H1 (cell line): ENCODE results near the gene RHCG. TPM values are rescaled to one million over a fixed set of nuclear protein-coding genes. Genes with fewer than 3 reads are reported as not detected.

ENCODE experiments used
- CTCF ChIA-PET: fragments of 300-600 bp; sonication (Branson Sonifier 250); formaldehyde crosslinking; loops from one replicate; lab custom pipeline; 2021; ENCODE audit not compliant: partially characterized antibody; lab: Charles Lee
- POLR2A ChIA-PET: fragments of 300-600 bp; sonication (Branson Sonifier 250); formaldehyde crosslinking; loops from one replicate; lab custom pipeline; 2021; ENCODE audit warnings: inconsistent platforms; ENCODE audit not compliant: partially characterized antibody; lab: Charles Lee
- DNase-seq, 2 experiments: peaks; one replicate each; pipeline versions ENCODE4 v3.0.0 to v3.0.0-alpha.2; 2010 to 2022; ENCODE audit warnings: low spot score in 2 of 2, low read depth in 1 of 2, mixed read lengths in 1 of 2
- FAIRE-seq: peaks from 2 replicates; lab custom pipeline; 2011; peaks lifted over from hg19 to GRCh38; lab: Jason Lieb, UNC
- H2AFZ ChIP-seq: 2 replicates; pipeline ENCODE4 v1.8.1; 2012; ENCODE audit warnings: low read length, inconsistent platforms
- H2AK5ac ChIP-seq: 2 replicates; pipeline ENCODE4 v1.6.1; 2013; ENCODE audit warnings: low read depth, low read length
- H2BK120ac ChIP-seq: replicated peaks from 2 replicates; pipeline ENCODE3; 2013; ENCODE audit warnings: low read depth, low read length, inconsistent platforms
- H2BK12ac ChIP-seq: 2 replicates; pipeline ENCODE4 v1.6.1; 2013; ENCODE audit warnings: low read depth, low read length
- H2BK15ac ChIP-seq: 2 replicates; pipeline ENCODE4 v1.6.1; 2013; ENCODE audit warnings: low read length
- H2BK20ac ChIP-seq: 2 replicates; pipeline ENCODE4 v1.6.1; 2013; ENCODE audit warnings: low read length
- H2BK5ac ChIP-seq: 2 replicates; pipeline ENCODE4 v1.6.1; 2013; ENCODE audit warnings: low read depth, low read length
- H3K14ac ChIP-seq: 2 replicates; pipeline ENCODE4 v1.6.1; 2013; ENCODE audit warnings: inconsistent platforms; ENCODE audit not compliant: insufficient read length
- H3K18ac ChIP-seq: 2 replicates; pipeline ENCODE4 v1.6.1; 2013; ENCODE audit warnings: low read length; ENCODE audit errors: extremely low read depth
- H3K23ac ChIP-seq: 2 replicates; pipeline ENCODE4 v1.6.1; 2013; ENCODE audit warnings: inconsistent platforms; ENCODE audit not compliant: insufficient read length
- H3K23me2 ChIP-seq: 2 replicates; pipeline ENCODE4 v1.6.1; 2013; ENCODE audit warnings: low read depth, low read length
- H3K27ac ChIP-seq: 2 replicates; pipeline ENCODE4 v1.6.1; 2011; ENCODE audit warnings: low read depth, low read length, inconsistent platforms
- H3K27me3 ChIP-seq, 4 experiments: replicated peaks in 1 of 4; 1 replicate in 1 of 4; 2 replicates in 3 of 4; pipeline versions ENCODE4 v1.6.1 to v1.8.1; 2011 to 2013; ENCODE audit warnings: low read length in 3 of 4, mild to moderate bottlenecking in 3 of 4, inconsistent platforms in 2 of 4, mixed read lengths in 2 of 4, moderate library complexity in 1 of 4; ENCODE audit not compliant: control insufficient read depth in 3 of 4, insufficient read depth in 3 of 4; ENCODE audit errors: extremely low read depth in 1 of 4
- H3K36me3 ChIP-seq, 4 experiments: 2 replicates each; pipeline versions ENCODE4 v1.6.1 to v1.8.1; 2011 to 2013; ENCODE audit warnings: mild to moderate bottlenecking in 4 of 4, low read length in 3 of 4, moderate library complexity in 2 of 4, control low read depth in 1 of 4, inconsistent platforms in 1 of 4; ENCODE audit not compliant: insufficient read depth in 4 of 4, control insufficient read depth in 2 of 4
- H3K4ac ChIP-seq: replicated peaks from 2 replicates; pipeline ENCODE3; 2013; ENCODE audit warnings: low read length, low read depth, mixed read lengths, inconsistent platforms; ENCODE audit not compliant: insufficient read length
- H3K4me1 ChIP-seq, 4 experiments: replicated peaks in 1 of 4; 1 replicate in 1 of 4; 2 replicates in 3 of 4; pipeline versions ENCODE4 v1.6.1 to v1.8.1; 2011 to 2013; ENCODE audit warnings: low read length in 3 of 4, inconsistent platforms in 2 of 4, mixed read lengths in 1 of 4; ENCODE audit not compliant: insufficient read depth in 4 of 4, control insufficient read depth in 3 of 4
- H3K4me2 ChIP-seq, 2 experiments: 2 replicates each; pipeline versions ENCODE4 v1.6.1 to v1.8.1; 2011 to 2013; ENCODE audit warnings: low read depth in 2 of 2, low read length in 2 of 2, control low read depth in 1 of 2, inconsistent platforms in 1 of 2, mild to moderate bottlenecking in 1 of 2; ENCODE audit not compliant: insufficient read depth in 1 of 2
- H3K4me3 ChIP-seq, 4 experiments: fragments of 200-600, 300-600 bp in 1 of 4; sonication (generic), shearing (Covaris generic), sonication (Bioruptor Twin) in 1 of 4; 2 replicates each; pipeline versions ENCODE4 v1.5.1 to v1.8.1; 2011 to 2016; ENCODE audit warnings: low read length in 4 of 4, low read depth in 3 of 4, control low read depth in 2 of 4, inconsistent platforms in 2 of 4, mild to moderate bottlenecking in 2 of 4, mixed read lengths in 1 of 4, moderate library complexity in 1 of 4; ENCODE audit not compliant: insufficient read depth in 2 of 4; ENCODE audit errors: extremely low read depth in 1 of 4
- H3K56ac ChIP-seq: replicated peaks from 2 replicates; pipeline ENCODE3; 2013; ENCODE audit warnings: low read depth, mild to moderate bottlenecking, mixed read lengths, low read length, inconsistent platforms; ENCODE audit not compliant: insufficient read length
- H3K79me1 ChIP-seq: 2 replicates; pipeline ENCODE4 v1.6.1; 2013; ENCODE audit warnings: low read depth, low read length, control low read depth
- H3K79me2 ChIP-seq, 2 experiments: 2 replicates each; pipeline versions ENCODE4 v1.6.1 to v1.8.1; 2012 to 2013; ENCODE audit warnings: low read length in 2 of 2, mild to moderate bottlenecking in 2 of 2, inconsistent platforms in 1 of 2; ENCODE audit not compliant: insufficient read depth in 2 of 2, control insufficient read depth in 1 of 2
- H3K9ac ChIP-seq, 4 experiments: replicated peaks in 1 of 4; 1 replicate in 1 of 4; 2 replicates in 3 of 4; pipeline versions ENCODE4 v1.6.1 to v1.8.1; 2011 to 2013; ENCODE audit warnings: low read depth in 3 of 4, low read length in 3 of 4, control low read depth in 2 of 4, mild to moderate bottlenecking in 2 of 4, moderate library complexity in 2 of 4, inconsistent platforms in 1 of 4; ENCODE audit errors: extremely low read depth in 1 of 4
- H3K9me3 ChIP-seq, 2 experiments: 2 replicates each; pipeline versions ENCODE4 v1.6.1 to v1.8.1; 2012 to 2013; ENCODE audit warnings: mild to moderate bottlenecking in 2 of 2, moderate library complexity in 2 of 2, control low read depth in 1 of 2, inconsistent platforms in 1 of 2, low read depth in 1 of 2, low read length in 1 of 2, mixed read lengths in 1 of 2; ENCODE audit not compliant: insufficient read depth in 2 of 2
- H4K20me1 ChIP-seq, 2 experiments: replicated peaks in 1 of 2; 2 replicates each; pipeline versions ENCODE3 to v1.8.1; 2011 to 2013; ENCODE audit warnings: inconsistent platforms in 2 of 2, low read length in 2 of 2, mild to moderate bottlenecking in 1 of 2; ENCODE audit not compliant: insufficient read depth in 2 of 2, control insufficient read depth in 1 of 2
- H4K5ac ChIP-seq: 2 replicates; pipeline ENCODE4 v1.6.1; 2013; ENCODE audit warnings: low read length, low read depth, mixed read lengths, inconsistent platforms; ENCODE audit not compliant: insufficient read length
- H4K8ac ChIP-seq: 2 replicates; pipeline ENCODE4 v1.8.0; 2013; ENCODE audit warnings: mild to moderate bottlenecking, moderate library complexity, low read length, inconsistent platforms; ENCODE audit not compliant: insufficient read depth; ENCODE audit errors: extremely low read depth
- H4K91ac ChIP-seq: replicated peaks from 2 replicates; pipeline ENCODE3; 2013; ENCODE audit warnings: low read length, mixed read lengths, inconsistent platforms; ENCODE audit not compliant: insufficient read length
- CEBPB ChIP-seq: IDR thresholded peaks from 2 replicates; pipeline ENCODE4 v1.6.1; 2012; ENCODE audit warnings: low read depth, low read length
- CREB1 ChIP-seq: IDR thresholded peaks from 2 replicates; pipeline ENCODE4 v1.6.1; 2012; ENCODE audit warnings: inconsistent platforms
- EZH2 ChIP-seq: fragments of 200-600 bp; sonication (generic); IDR thresholded peaks from 2 replicates; pipeline ENCODE4 v1.7.1; 2012; ENCODE audit warnings: low read depth, mild to moderate bottlenecking, moderate library complexity, low read length, inconsistent platforms; ENCODE audit not compliant: severe bottlenecking
- JUND ChIP-seq: IDR thresholded peaks from 2 replicates; pipeline ENCODE4 v1.6.1; 2011; ENCODE audit warnings: mild to moderate bottlenecking, improper control_type of control experiment, low read length
- KDM4A ChIP-seq: IDR thresholded peaks from one replicate; pipeline ENCODE4 v1.7.1; 2012; ENCODE audit warnings: low read depth, mild to moderate bottlenecking, moderate library complexity, low read length, inconsistent platforms; ENCODE audit not compliant: severe bottlenecking
- KDM5A ChIP-seq: fragments of 200-600 bp; IDR thresholded peaks from 2 replicates; pipeline ENCODE4 v1.7.1; 2012; ENCODE audit warnings: mild to moderate bottlenecking, low read length, inconsistent platforms, mixed read lengths
- MAFK ChIP-seq: IDR thresholded peaks from 2 replicates; pipeline ENCODE4 v1.6.1; 2012; ENCODE audit warnings: low read depth, mild to moderate bottlenecking, improper control_type of control experiment, low read length
- POLR2AphosphoS5 ChIP-seq: IDR thresholded peaks from 2 replicates; pipeline ENCODE4 v1.6.1; 2011; ENCODE audit warnings: low read depth, low read length
- SP2 ChIP-seq: IDR thresholded peaks from 2 replicates; pipeline ENCODE4 v1.6.1; 2012; ENCODE audit warnings: mild to moderate bottlenecking, low read length, inconsistent platforms
- WGBS, 2 experiments: shearing (Covaris generic) in 1 of 2; methylation state at CpG; one replicate each; pipeline versions ENCODE4 v1.1.6 to v1.1.7; 2013 to 2015; ENCODE audit warnings: low lambda C conversion rate in 2 of 2, mixed read lengths in 2 of 2, inconsistent platforms in 1 of 2, low coverage in 1 of 2, missing lambda C conversion rate in 1 of 2; ENCODE audit not compliant: insufficient replicate concordance in 2 of 2, insufficient coverage in 1 of 2, insufficient read length in 1 of 2; ENCODE audit errors: extremely low coverage in 1 of 2, missing lambda C conversion rate in 1 of 2; 5-methylcytosine and 5-hydroxymethylcytosine counted together
- polyA plus RNA-seq, 7 experiments: library from polyadenylated mRNA; depleted of rRNA in 3 of 7; stranded (reverse) in 5 of 7; unstranded in 2 of 7; fragments of >200 nt in 5 of 7; fragments of 200-250 nt in 2 of 7; gene quantifications; 1 replicate in 5 of 7; 2 replicates in 1 of 7; 4 replicates in 1 of 7; pipeline versions ENCODE4 v1.2.1 to v1.2.3, GENCODE V29; 2011 to 2013; ENCODE audit warnings: missing spikeins in 2 of 7, mixed read lengths in 2 of 7
- total RNA-seq: library from RNA; stranded (reverse); fragmentation: NEBNext Ultra II Directional; extraction: Animal tissue kit (Norgen Biotek cat#: 25700); gene quantifications from 2 replicates; pipeline ENCODE4 v1.2.1, GENCODE V29; 2021
- TF ChIP-seq, protein P1 (sequence below): IDR thresholded peaks from 2 replicates; pipeline ENCODE4 v1.6.1; 2012; ENCODE audit warnings: inconsistent platforms
- TF ChIP-seq, protein P2 (sequence below): IDR thresholded peaks from 2 replicates; pipeline ENCODE4 v1.6.1; 2012; ENCODE audit warnings: inconsistent platforms

Gene RHCG
- total and polyA plus RNA-seq, 2 of the 8 experiments (the other 6 are each of a cell fraction or from before 2014, with no cell fraction given) = 0.68 TPM; not detected in 1

DNA sequence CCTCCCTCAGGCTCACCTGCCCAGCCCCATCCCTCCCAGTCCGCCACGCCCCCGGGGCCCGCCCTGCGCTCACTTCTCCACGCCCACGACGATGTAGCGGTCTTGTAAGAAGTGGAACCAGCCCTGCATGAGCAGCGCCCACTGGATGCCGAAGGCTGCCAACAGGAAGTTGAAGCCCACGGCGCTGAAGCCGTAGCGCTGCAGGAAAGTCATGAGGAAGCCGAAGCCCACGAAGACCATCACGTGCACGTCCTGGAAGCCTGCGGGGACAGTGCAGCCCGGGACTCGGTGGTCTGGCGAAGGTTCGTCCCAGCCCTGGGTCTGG lies 9.7 kb downstream of the RHCG start:
- Histone ChIP-seq H3K4me2 (peak overlapping the region; percentile 23 to 38; a peak in 3 of 4 replicates), H2BK15ac (no peak overlapping the region)
- DNase-seq = peak in 1 of 2 experiments; percentile 77

More for the DNA sequence above, 9.7 kb downstream of the RHCG start:
- Histone ChIP-seq H3K36me3 (no peaks in the 10 kb centered on the region), H2BK20ac (no peak overlapping the region), H3K23ac (no peak overlapping the region), H3K27ac (no peak overlapping the region), H2BK120ac (no peak overlapping the region), H3K14ac (no peak overlapping the region), H3K9ac (no peak overlapping the region), H4K8ac (no peak overlapping the region; the same call in 1 of the 2 replicates), H4K20me1 (no peaks in the 10 kb centered on the region), H4K91ac (no peak overlapping the region), H3K79me1 (no peaks in the 10 kb centered on the region), H2BK5ac (no peak overlapping the region), H3K56ac (no peak overlapping the region), H3K23me2 (peaks cover 3% of the 10 kb centered on the region; the same call in 1 of the 2 replicates), H3K79me2 (no peaks in the 10 kb centered on the region), H3K4me3 (0 out of 8 replicates have a peak overlapping the region, but pooled peaks of 2 of the 4 experiments have one; percentile 14 to 17), H2AK5ac (no peak overlapping the region), H3K4ac (no peak overlapping the region), H3K18ac (no peak overlapping the region), H4K5ac (no peak overlapping the region), H2AFZ (0 out of 2 replicates have a peak overlapping the region, but pooled peaks have one; percentile 34), H3K27me3 (no peaks in the 10 kb centered on the region; a peak in 1 of 7 replicates), H3K9me3 (no peaks in the 10 kb centered on the region), H2BK12ac (no peak overlapping the region), H3K4me1 (peaks cover 0 to 7% (median 0%) of the 10 kb centered on the region in 4 experiments; a peak in 3 of 7 replicates)
- 46% methylated on average over 4 of the region's 24 CpGs; no CpG with 5 or more reads in 1 of the 2 experiments for WGBS, 2 experiments
- CTCF ChIA-PET = no interaction called here
- no peak for FAIRE-seq
- TF ChIP-seq, protein P1, sequence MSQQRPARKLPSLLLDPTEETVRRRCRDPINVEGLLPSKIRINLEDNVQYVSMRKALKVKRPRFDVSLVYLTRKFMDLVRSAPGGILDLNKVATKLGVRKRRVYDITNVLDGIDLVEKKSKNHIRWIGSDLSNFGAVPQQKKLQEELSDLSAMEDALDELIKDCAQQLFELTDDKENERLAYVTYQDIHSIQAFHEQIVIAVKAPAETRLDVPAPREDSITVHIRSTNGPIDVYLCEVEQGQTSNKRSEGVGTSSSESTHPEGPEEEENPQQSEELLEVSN = 0 out of 2 replicates have a peak, but pooled peaks have one; percentile 40
- TF ChIP-seq, protein P2, sequence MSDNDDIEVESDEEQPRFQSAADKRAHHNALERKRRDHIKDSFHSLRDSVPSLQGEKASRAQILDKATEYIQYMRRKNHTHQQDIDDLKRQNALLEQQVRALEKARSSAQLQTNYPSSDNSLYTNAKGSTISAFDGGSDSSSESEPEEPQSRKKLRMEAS = peak; percentile 34; the same call in 1 of the 2 replicates
- TF ChIP-seq KDM4A (peak; percentile 22), KDM5A (no peak), JUND (no peak), EZH2 (no peak), CREB1 (no peak), POLR2AphosphoS5 (no peak), CEBPB (no peak), MAFK (no peak), SP2 (no peak)
- POLR2A ChIA-PET = interaction anchor here (0.6 kb wide), 1 partner anchor 19 kb away, joined by 3 read pairs; no protein-coding TSS in a partner anchor
